ENCODE data around the gene ALOX5.
"Not testable (repeated sequence)": the region's sequence is repeated elsewhere in the genome, so short reads cannot be mapped to it uniquely, and the experiment has no call there.

The ALOX5 gene

GRCh38 chr10:45468079-45468478 lies 94.1 kb downstream of the ALOX5 start:
- no peak for DNase-seq (ENCODE audit: low read depth in 2 of 2)

GRCh38 chr10:45470098-45471012 lies 96.3 kb downstream of the ALOX5 start:
- peak in 1 of 2 donors; percentile 10 for DNase-seq (ENCODE audit: low read depth in 2 of 2)

- no peak for DNase-seq (ENCODE audit: low read depth in 2 of 2)
Observed at GRCh38 chr10:45471059-45471458, 97.0 kb downstream of the ALOX5 start.

GRCh38 chr10:45471531-45472310 lies 97.7 kb downstream of the ALOX5 start:
- DNase-seq (ENCODE audit: low read depth in 2 of 2): no peak

GRCh38 chr10:45473126-45473525 lies 99.1 kb downstream of the ALOX5 start:
- DNase-seq (ENCODE audit: low read depth in 2 of 2): no peak

- DNase-seq (ENCODE audit: low read depth in 2 of 2): no peak
Observed at GRCh38 chr10:45476559-45476958, 102.5 kb downstream of the ALOX5 start.

GRCh38 chr10:45480294-45480693 lies 106.3 kb downstream of the ALOX5 start:
- DNase-seq (ENCODE audit: low read depth in 2 of 2): no peak

GRCh38 chr10:45481100-45481499 lies 107.1 kb downstream of the ALOX5 start:
- not testable (repeated sequence) for DNase-seq (ENCODE audit: low read depth in 2 of 2)

GRCh38 chr10:45483002-45483401 lies 109.0 kb downstream of the ALOX5 start:
- DNase-seq (ENCODE audit: low read depth in 2 of 2): no peak

GRCh38 chr10:45487735-45488134 lies 113.7 kb downstream of the ALOX5 start:
- no peak for DNase-seq (ENCODE audit: low read depth in 2 of 2)

- DNase-seq (ENCODE audit: low read depth in 2 of 2): no peak
Observed at GRCh38 chr10:45488365-45488764, 114.3 kb downstream of the ALOX5 start.

- DNase-seq (ENCODE audit: low read depth in 2 of 2): no peak
Observed at GRCh38 chr10:45490277-45490676, 116.3 kb downstream of the ALOX5 start.

GRCh38 chr10:45491061-45491460 lies 117.0 kb downstream of the ALOX5 start:
- DNase-seq (ENCODE audit: low read depth in 2 of 2): no peak

Measured in stimulated activated CD4-positive, alpha-beta T cell treated with anti-CD3 and anti-CD28 coated beads, Interleukin-15, amount 100 ng/mL, for 48 hours (primary cell).